ENCODE results near the gene CARD11. TPM values are rescaled to one million over a fixed set of nuclear protein-coding genes. Genes with fewer than 3 reads are reported as not detected.

Gene CARD11
- polyA plus RNA-seq, 1 donor = 4.8 TPM

GRCh38 chr7:3076700-3077099 lies 33.0 kb upstream of the CARD11 start:
- H3K4me1 ChIP-seq (ENCODE audit: control insufficient read depth, insufficient read depth, low read length) = peaks cover 5% of the 10 kb centered on the region
- H3K9me3 ChIP-seq (ENCODE audit: control insufficient read depth, low read depth, low read length) = peaks cover 7% of the 10 kb centered on the region
- no peaks in the 10 kb centered on the region for H3K36me3 ChIP-seq (ENCODE audit: control insufficient read depth, insufficient read depth, low read length)
- no peak overlapping the region for H3K27ac ChIP-seq (ENCODE audit: low read length)
- WGBS (ENCODE audit: insufficient coverage, low lambda C conversion rate) = 80% methylated on average over 1 of the region's 4 CpGs
- no peak for DNase-seq
- H3K27me3 ChIP-seq (ENCODE audit: control insufficient read depth, insufficient read depth, low read length) = no peaks in the 10 kb centered on the region
- H3K4me3 ChIP-seq (ENCODE audit: low read length) = no peak overlapping the region

DNA sequence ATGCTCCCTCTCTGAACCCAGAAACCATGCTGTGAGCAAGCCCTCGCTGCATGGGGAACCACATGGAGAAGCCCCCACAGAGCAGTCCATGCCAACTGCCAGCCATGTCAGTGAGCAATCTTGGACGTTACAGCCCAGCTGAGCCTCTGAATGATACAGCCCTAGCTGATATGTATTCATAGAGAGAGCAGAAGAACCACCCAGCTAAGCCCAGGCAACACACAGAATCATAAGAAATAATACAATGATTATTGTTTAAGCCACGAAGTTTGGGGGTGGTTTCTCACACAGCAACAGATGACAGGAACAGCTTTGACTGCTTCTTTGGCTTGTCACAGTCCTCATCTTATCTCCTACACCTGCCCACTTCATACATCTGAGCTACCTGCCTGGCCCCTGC lies 32.5 kb upstream of the CARD11 start:
- no peak overlapping the region for H3K27ac ChIP-seq (ENCODE audit: low read length)
- WGBS (ENCODE audit: insufficient coverage, low lambda C conversion rate) = no CpG with 5 or more reads among the region's 3 CpGs
- peaks cover 5% of the 10 kb centered on the region for H3K4me1 ChIP-seq (ENCODE audit: control insufficient read depth, insufficient read depth, low read length)
- no peaks in the 10 kb centered on the region for H3K27me3 ChIP-seq (ENCODE audit: control insufficient read depth, insufficient read depth, low read length)
- no peak for DNase-seq
- H3K9me3 ChIP-seq (ENCODE audit: control insufficient read depth, low read depth, low read length) = peaks cover 7% of the 10 kb centered on the region
- no peak overlapping the region for H3K4me3 ChIP-seq (ENCODE audit: low read length)
- H3K36me3 ChIP-seq (ENCODE audit: control insufficient read depth, insufficient read depth, low read length) = no peaks in the 10 kb centered on the region

DNA sequence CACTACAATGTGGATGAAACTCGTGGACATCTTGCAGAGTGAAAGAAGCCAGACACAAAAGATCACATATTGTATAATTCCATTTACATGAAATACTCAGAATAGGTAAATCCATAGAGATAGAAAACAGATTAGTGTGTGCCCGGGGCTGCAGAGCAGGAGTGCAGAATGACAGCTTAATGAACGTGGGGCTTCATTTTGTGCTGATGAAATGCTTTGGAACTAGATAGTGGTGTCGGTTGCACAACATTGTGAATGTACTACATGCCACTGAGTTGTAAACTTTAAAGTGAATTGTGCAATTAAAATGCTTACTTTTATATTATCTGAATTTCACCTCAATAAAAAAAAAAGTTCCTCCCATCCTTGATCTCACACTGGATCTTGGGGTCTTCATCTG lies 31.8 kb upstream of the CARD11 start:
- no peaks in the 10 kb centered on the region for H3K27me3 ChIP-seq (ENCODE audit: control insufficient read depth, insufficient read depth, low read length)
- 82% methylated on average over 2 of the region's 4 CpGs for WGBS (ENCODE audit: insufficient coverage, low lambda C conversion rate)
- DNase-seq = no peak
- peaks cover 7% of the 10 kb centered on the region for H3K9me3 ChIP-seq (ENCODE audit: control insufficient read depth, low read depth, low read length)
- H3K4me3 ChIP-seq (ENCODE audit: low read length) = no peak overlapping the region
- no peaks in the 10 kb centered on the region for H3K36me3 ChIP-seq (ENCODE audit: control insufficient read depth, insufficient read depth, low read length)
- H3K27ac ChIP-seq (ENCODE audit: low read length) = no peak overlapping the region
- peaks cover 5% of the 10 kb centered on the region for H3K4me1 ChIP-seq (ENCODE audit: control insufficient read depth, insufficient read depth, low read length)

- H3K4me3 ChIP-seq (ENCODE audit: low read length) = no peak overlapping the region
- WGBS (ENCODE audit: insufficient coverage, low lambda C conversion rate) = 83% methylated on average over 1 of the region's 4 CpGs
- no peak for DNase-seq
Measured at GRCh38 chr7:3074459-3074821, 30.8 kb upstream of the CARD11 start.

DNA sequence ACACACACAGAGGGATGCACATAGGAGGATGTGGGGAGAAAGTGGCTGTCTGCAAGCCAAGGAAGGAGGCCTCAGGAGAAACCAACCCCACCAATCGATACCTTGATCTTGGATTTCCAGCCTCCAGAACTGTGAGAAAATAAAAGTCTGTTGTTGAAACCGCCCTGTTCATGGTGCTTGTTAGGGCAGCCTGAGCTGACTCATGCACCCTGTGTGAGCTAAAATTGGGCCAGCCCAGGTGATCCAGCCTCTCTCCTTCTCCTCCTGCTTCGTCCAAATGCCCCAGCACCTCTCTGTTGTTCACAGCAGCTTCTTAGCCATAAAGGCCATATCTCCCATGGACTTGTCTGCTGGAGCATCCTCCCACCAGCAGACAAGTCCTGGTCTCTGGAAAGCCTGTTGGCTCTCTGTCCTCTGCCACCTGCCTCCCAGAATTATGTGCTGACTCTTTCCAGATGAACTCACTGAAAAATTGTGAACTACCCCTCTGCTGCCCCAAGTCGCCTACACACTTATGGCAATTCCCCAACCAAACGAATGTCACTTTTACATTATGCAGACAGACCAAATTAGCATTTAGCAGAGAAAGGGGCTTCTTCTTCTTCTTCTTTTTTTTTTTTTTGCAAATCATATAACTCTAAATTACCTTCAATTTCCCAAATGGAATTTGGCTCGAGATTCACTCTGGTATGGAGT lies 30.2 kb upstream of the CARD11 start:
- no peak for DNase-seq
- no CpG with 5 or more reads among the region's 6 CpGs for WGBS (ENCODE audit: insufficient coverage, low lambda C conversion rate)
- peaks cover 7% of the 10 kb centered on the region for H3K9me3 ChIP-seq (ENCODE audit: control insufficient read depth, low read depth, low read length)
- no peaks in the 10 kb centered on the region for H3K36me3 ChIP-seq (ENCODE audit: control insufficient read depth, insufficient read depth, low read length)
- no peak overlapping the region for H3K27ac ChIP-seq (ENCODE audit: low read length)
- no peak overlapping the region for H3K4me3 ChIP-seq (ENCODE audit: low read length)
- H3K27me3 ChIP-seq (ENCODE audit: control insufficient read depth, insufficient read depth, low read length) = peaks cover 4% of the 10 kb centered on the region
- H3K4me1 ChIP-seq (ENCODE audit: control insufficient read depth, insufficient read depth, low read length) = peaks cover 5% of the 10 kb centered on the region

More at GRCh38 chr7:3074459-3074821, 30.8 kb upstream of the CARD11 start:
- Histone ChIP-seq H3K27me3 (ENCODE audit: control insufficient read depth, insufficient read depth, low read length) (peaks cover 3% of the 10 kb centered on the region), H3K4me1 (ENCODE audit: control insufficient read depth, insufficient read depth, low read length) (peaks cover 5% of the 10 kb centered on the region), H3K27ac (ENCODE audit: low read length) (no peak overlapping the region), H3K9me3 (ENCODE audit: control insufficient read depth, low read depth, low read length) (peaks cover 7% of the 10 kb centered on the region), H3K36me3 (ENCODE audit: control insufficient read depth, insufficient read depth, low read length) (no peaks in the 10 kb centered on the region)

DNA sequence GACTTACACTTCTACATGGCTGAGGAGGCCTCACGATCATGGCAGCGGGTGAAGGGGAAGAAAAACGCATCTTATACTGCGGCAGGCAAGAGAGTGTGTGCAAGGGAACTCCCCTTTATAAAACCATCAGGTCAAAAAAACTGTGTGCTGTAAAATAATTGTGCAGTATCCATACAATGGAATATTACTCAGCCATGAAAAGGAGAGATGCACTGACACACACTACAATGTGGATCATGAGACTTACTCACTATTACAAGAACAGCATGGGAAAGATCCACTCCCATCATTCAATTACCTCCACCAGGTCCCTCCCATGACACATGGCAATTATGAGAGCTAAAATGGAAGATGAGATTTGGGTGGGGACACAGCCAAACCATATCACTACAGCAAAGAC lies 27.2 kb upstream of the CARD11 start:
- peaks cover 2% of the 10 kb centered on the region for H3K9me3 ChIP-seq (ENCODE audit: control insufficient read depth, low read depth, low read length)
- no peaks in the 10 kb centered on the region for H3K4me1 ChIP-seq (ENCODE audit: control insufficient read depth, insufficient read depth, low read length)
- WGBS (ENCODE audit: insufficient coverage, low lambda C conversion rate) = no CpG with 5 or more reads among the region's 4 CpGs
- H3K27me3 ChIP-seq (ENCODE audit: control insufficient read depth, insufficient read depth, low read length) = peaks cover 4% of the 10 kb centered on the region
- H3K36me3 ChIP-seq (ENCODE audit: control insufficient read depth, insufficient read depth, low read length) = no peaks in the 10 kb centered on the region
- H3K27ac ChIP-seq (ENCODE audit: low read length) = no peak overlapping the region
- H3K4me3 ChIP-seq (ENCODE audit: low read length) = no peak overlapping the region
- no peak for DNase-seq

GRCh38 chr7:3069771-3070449 lies 26.2 kb upstream of the CARD11 start:
- Histone ChIP-seq H3K9me3 (ENCODE audit: control insufficient read depth, low read depth, low read length) (no peaks in the 10 kb centered on the region), H3K4me1 (ENCODE audit: control insufficient read depth, insufficient read depth, low read length) (no peaks in the 10 kb centered on the region), H3K36me3 (ENCODE audit: control insufficient read depth, insufficient read depth, low read length) (no peaks in the 10 kb centered on the region), H3K27me3 (ENCODE audit: control insufficient read depth, insufficient read depth, low read length) (peaks cover 4% of the 10 kb centered on the region), H3K4me3 (ENCODE audit: low read length) (no peak overlapping the region), H3K27ac (ENCODE audit: low read length) (no peak overlapping the region)
- no peak for DNase-seq
- no CpG with 5 or more reads among the region's 10 CpGs for WGBS (ENCODE audit: insufficient coverage, low lambda C conversion rate)

GRCh38 chr7:3068530-3068929 lies 24.9 kb upstream of the CARD11 start:
- no peaks in the 10 kb centered on the region for H3K9me3 ChIP-seq (ENCODE audit: control insufficient read depth, low read depth, low read length)
- no peak for DNase-seq
- WGBS (ENCODE audit: insufficient coverage, low lambda C conversion rate) = no CpG with 5 or more reads among the region's 4 CpGs
- H3K4me1 ChIP-seq (ENCODE audit: control insufficient read depth, insufficient read depth, low read length) = no peaks in the 10 kb centered on the region
- peaks cover 4% of the 10 kb centered on the region for H3K27me3 ChIP-seq (ENCODE audit: control insufficient read depth, insufficient read depth, low read length)
- no peak overlapping the region for H3K27ac ChIP-seq (ENCODE audit: low read length)
- H3K36me3 ChIP-seq (ENCODE audit: control insufficient read depth, insufficient read depth, low read length) = no peaks in the 10 kb centered on the region
- no peak overlapping the region for H3K4me3 ChIP-seq (ENCODE audit: low read length)

GRCh38 chr7:3067606-3068380 lies 24.1 kb upstream of the CARD11 start:
- no peaks in the 10 kb centered on the region for H3K4me1 ChIP-seq (ENCODE audit: control insufficient read depth, insufficient read depth, low read length)
- no peak overlapping the region for H3K27ac ChIP-seq (ENCODE audit: low read length)
- H3K36me3 ChIP-seq (ENCODE audit: control insufficient read depth, insufficient read depth, low read length) = no peaks in the 10 kb centered on the region
- no peak for DNase-seq
- H3K27me3 ChIP-seq (ENCODE audit: control insufficient read depth, insufficient read depth, low read length) = peaks cover 4% of the 10 kb centered on the region
- no peaks in the 10 kb centered on the region for H3K9me3 ChIP-seq (ENCODE audit: control insufficient read depth, low read depth, low read length)
- H3K4me3 ChIP-seq (ENCODE audit: low read length) = no peak overlapping the region
- WGBS (ENCODE audit: insufficient coverage, low lambda C conversion rate) = no CpG with 5 or more reads among the region's 2 CpGs

DNA sequence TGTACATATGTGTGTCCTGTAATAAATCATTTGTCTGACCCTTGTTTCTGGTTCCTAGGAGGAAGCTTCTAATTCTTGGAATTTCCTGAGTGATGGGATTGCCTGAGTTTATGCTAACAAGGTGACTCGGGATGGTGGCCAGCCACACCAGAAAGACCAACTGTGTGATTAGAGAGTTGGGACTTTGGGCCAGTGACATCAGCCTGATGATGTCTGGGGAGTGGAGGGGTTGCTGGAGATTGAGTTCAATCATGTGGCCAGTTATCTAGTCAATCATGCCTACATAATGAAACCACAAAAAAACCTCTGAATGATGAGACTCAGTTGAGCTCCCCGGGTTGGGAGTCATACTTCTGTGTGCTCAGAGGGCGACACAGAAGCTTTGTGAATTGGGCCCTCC lies 23.5 kb upstream of the CARD11 start:
- no peak overlapping the region for H3K4me3 ChIP-seq (ENCODE audit: low read length)
- H3K36me3 ChIP-seq (ENCODE audit: control insufficient read depth, insufficient read depth, low read length) = no peaks in the 10 kb centered on the region
- H3K27me3 ChIP-seq (ENCODE audit: control insufficient read depth, insufficient read depth, low read length) = peaks cover 4% of the 10 kb centered on the region
- no peak for DNase-seq
- H3K27ac ChIP-seq (ENCODE audit: low read length) = no peak overlapping the region
- no CpG with 5 or more reads among the region's 3 CpGs for WGBS (ENCODE audit: insufficient coverage, low lambda C conversion rate)
- H3K4me1 ChIP-seq (ENCODE audit: control insufficient read depth, insufficient read depth, low read length) = no peaks in the 10 kb centered on the region
- H3K9me3 ChIP-seq (ENCODE audit: control insufficient read depth, low read depth, low read length) = no peaks in the 10 kb centered on the region
